H1 (cell line): ENCODE results near the gene MVD. TPM values are rescaled to one million over a fixed set of nuclear protein-coding genes. Genes with fewer than 3 reads are reported as not detected.

Experiments
- CTCF ChIA-PET: fragments of 300-600 bp; sonication (Branson Sonifier 250); formaldehyde crosslinking; loops from one replicate; lab custom pipeline; 2021; ENCODE audit not compliant: partially characterized antibody; lab: Charles Lee
- POLR2A ChIA-PET: fragments of 300-600 bp; sonication (Branson Sonifier 250); formaldehyde crosslinking; loops from one replicate; lab custom pipeline; 2021; ENCODE audit warnings: inconsistent platforms; ENCODE audit not compliant: partially characterized antibody; lab: Charles Lee
- DNase-seq, 2 experiments: peaks; one replicate each; pipeline versions ENCODE4 v3.0.0 to v3.0.0-alpha.2; 2010 to 2022; ENCODE audit warnings: low spot score in 2 of 2, low read depth in 1 of 2, mixed read lengths in 1 of 2
- FAIRE-seq: peaks from 2 replicates; lab custom pipeline; 2011; peaks lifted over from hg19 to GRCh38; lab: Jason Lieb, UNC
- H2AFZ ChIP-seq: 2 replicates; pipeline ENCODE4 v1.8.1; 2012; ENCODE audit warnings: low read length, inconsistent platforms
- H2AK5ac ChIP-seq: 2 replicates; pipeline ENCODE4 v1.6.1; 2013; ENCODE audit warnings: low read depth, low read length
- H2BK120ac ChIP-seq: replicated peaks from 2 replicates; pipeline ENCODE3; 2013; ENCODE audit warnings: low read depth, low read length, inconsistent platforms
- H2BK12ac ChIP-seq: 2 replicates; pipeline ENCODE4 v1.6.1; 2013; ENCODE audit warnings: low read depth, low read length
- H2BK15ac ChIP-seq: 2 replicates; pipeline ENCODE4 v1.6.1; 2013; ENCODE audit warnings: low read length
- H2BK20ac ChIP-seq: 2 replicates; pipeline ENCODE4 v1.6.1; 2013; ENCODE audit warnings: low read length
- H2BK5ac ChIP-seq: 2 replicates; pipeline ENCODE4 v1.6.1; 2013; ENCODE audit warnings: low read depth, low read length
- H3K14ac ChIP-seq: 2 replicates; pipeline ENCODE4 v1.6.1; 2013; ENCODE audit warnings: inconsistent platforms; ENCODE audit not compliant: insufficient read length
- H3K18ac ChIP-seq: 2 replicates; pipeline ENCODE4 v1.6.1; 2013; ENCODE audit warnings: low read length; ENCODE audit errors: extremely low read depth
- H3K23ac ChIP-seq: 2 replicates; pipeline ENCODE4 v1.6.1; 2013; ENCODE audit warnings: inconsistent platforms; ENCODE audit not compliant: insufficient read length
- H3K23me2 ChIP-seq: 2 replicates; pipeline ENCODE4 v1.6.1; 2013; ENCODE audit warnings: low read depth, low read length
- H3K27ac ChIP-seq: 2 replicates; pipeline ENCODE4 v1.6.1; 2011; ENCODE audit warnings: low read depth, low read length, inconsistent platforms
- H3K27me3 ChIP-seq, 4 experiments: replicated peaks in 1 of 4; 1 replicate in 1 of 4; 2 replicates in 3 of 4; pipeline versions ENCODE4 v1.6.1 to v1.8.1; 2011 to 2013; ENCODE audit warnings: low read length in 3 of 4, mild to moderate bottlenecking in 3 of 4, inconsistent platforms in 2 of 4, mixed read lengths in 2 of 4, moderate library complexity in 1 of 4; ENCODE audit not compliant: control insufficient read depth in 3 of 4, insufficient read depth in 3 of 4; ENCODE audit errors: extremely low read depth in 1 of 4
- H3K36me3 ChIP-seq, 4 experiments: 2 replicates each; pipeline versions ENCODE4 v1.6.1 to v1.8.1; 2011 to 2013; ENCODE audit warnings: mild to moderate bottlenecking in 4 of 4, low read length in 3 of 4, moderate library complexity in 2 of 4, control low read depth in 1 of 4, inconsistent platforms in 1 of 4; ENCODE audit not compliant: insufficient read depth in 4 of 4, control insufficient read depth in 2 of 4
- H3K4ac ChIP-seq: replicated peaks from 2 replicates; pipeline ENCODE3; 2013; ENCODE audit warnings: low read length, low read depth, mixed read lengths, inconsistent platforms; ENCODE audit not compliant: insufficient read length
- H3K4me1 ChIP-seq, 4 experiments: replicated peaks in 1 of 4; 1 replicate in 1 of 4; 2 replicates in 3 of 4; pipeline versions ENCODE4 v1.6.1 to v1.8.1; 2011 to 2013; ENCODE audit warnings: low read length in 3 of 4, inconsistent platforms in 2 of 4, mixed read lengths in 1 of 4; ENCODE audit not compliant: insufficient read depth in 4 of 4, control insufficient read depth in 3 of 4
- H3K4me2 ChIP-seq, 2 experiments: 2 replicates each; pipeline versions ENCODE4 v1.6.1 to v1.8.1; 2011 to 2013; ENCODE audit warnings: low read depth in 2 of 2, low read length in 2 of 2, control low read depth in 1 of 2, inconsistent platforms in 1 of 2, mild to moderate bottlenecking in 1 of 2; ENCODE audit not compliant: insufficient read depth in 1 of 2
- H3K4me3 ChIP-seq, 4 experiments: fragments of 200-600, 300-600 bp in 1 of 4; sonication (generic), shearing (Covaris generic), sonication (Bioruptor Twin) in 1 of 4; 2 replicates each; pipeline versions ENCODE4 v1.5.1 to v1.8.1; 2011 to 2016; ENCODE audit warnings: low read length in 4 of 4, low read depth in 3 of 4, control low read depth in 2 of 4, inconsistent platforms in 2 of 4, mild to moderate bottlenecking in 2 of 4, mixed read lengths in 1 of 4, moderate library complexity in 1 of 4; ENCODE audit not compliant: insufficient read depth in 2 of 4; ENCODE audit errors: extremely low read depth in 1 of 4
- H3K56ac ChIP-seq: replicated peaks from 2 replicates; pipeline ENCODE3; 2013; ENCODE audit warnings: low read depth, mild to moderate bottlenecking, mixed read lengths, low read length, inconsistent platforms; ENCODE audit not compliant: insufficient read length
- H3K79me1 ChIP-seq: 2 replicates; pipeline ENCODE4 v1.6.1; 2013; ENCODE audit warnings: low read depth, low read length, control low read depth
- H3K79me2 ChIP-seq, 2 experiments: 2 replicates each; pipeline versions ENCODE4 v1.6.1 to v1.8.1; 2012 to 2013; ENCODE audit warnings: low read length in 2 of 2, mild to moderate bottlenecking in 2 of 2, inconsistent platforms in 1 of 2; ENCODE audit not compliant: insufficient read depth in 2 of 2, control insufficient read depth in 1 of 2
- H3K9ac ChIP-seq, 4 experiments: replicated peaks in 1 of 4; 1 replicate in 1 of 4; 2 replicates in 3 of 4; pipeline versions ENCODE4 v1.6.1 to v1.8.1; 2011 to 2013; ENCODE audit warnings: low read depth in 3 of 4, low read length in 3 of 4, control low read depth in 2 of 4, mild to moderate bottlenecking in 2 of 4, moderate library complexity in 2 of 4, inconsistent platforms in 1 of 4; ENCODE audit errors: extremely low read depth in 1 of 4
- H3K9me3 ChIP-seq, 2 experiments: 2 replicates each; pipeline versions ENCODE4 v1.6.1 to v1.8.1; 2012 to 2013; ENCODE audit warnings: mild to moderate bottlenecking in 2 of 2, moderate library complexity in 2 of 2, control low read depth in 1 of 2, inconsistent platforms in 1 of 2, low read depth in 1 of 2, low read length in 1 of 2, mixed read lengths in 1 of 2; ENCODE audit not compliant: insufficient read depth in 2 of 2
- H4K20me1 ChIP-seq, 2 experiments: replicated peaks in 1 of 2; 2 replicates each; pipeline versions ENCODE3 to v1.8.1; 2011 to 2013; ENCODE audit warnings: inconsistent platforms in 2 of 2, low read length in 2 of 2, mild to moderate bottlenecking in 1 of 2; ENCODE audit not compliant: insufficient read depth in 2 of 2, control insufficient read depth in 1 of 2
- H4K5ac ChIP-seq: 2 replicates; pipeline ENCODE4 v1.6.1; 2013; ENCODE audit warnings: low read length, low read depth, mixed read lengths, inconsistent platforms; ENCODE audit not compliant: insufficient read length
- H4K8ac ChIP-seq: 2 replicates; pipeline ENCODE4 v1.8.0; 2013; ENCODE audit warnings: mild to moderate bottlenecking, moderate library complexity, low read length, inconsistent platforms; ENCODE audit not compliant: insufficient read depth; ENCODE audit errors: extremely low read depth
- H4K91ac ChIP-seq: replicated peaks from 2 replicates; pipeline ENCODE3; 2013; ENCODE audit warnings: low read length, mixed read lengths, inconsistent platforms; ENCODE audit not compliant: insufficient read length
- BACH1 ChIP-seq: IDR thresholded peaks from 2 replicates; pipeline ENCODE4 v1.6.1; 2012; ENCODE audit warnings: low read length, improper control_type of control experiment
- EGR1 ChIP-seq: IDR thresholded peaks from 2 replicates; pipeline ENCODE4 v1.6.1; 2011; ENCODE audit warnings: low read depth, low read length, borderline replicate concordance
- PHF8 ChIP-seq: fragments of 200-600 bp; sonication (generic); conservative IDR thresholded peaks from 2 replicates; pipeline ENCODE4 v1.7.1; 2012; ENCODE audit warnings: low read depth, mild to moderate bottlenecking, inconsistent platforms, low read length, moderate library complexity
- RXRA ChIP-seq: IDR thresholded peaks from 2 replicates; pipeline ENCODE4 v1.6.1; 2011; ENCODE audit warnings: low read depth, mild to moderate bottlenecking, low read length, moderate library complexity; ENCODE audit not compliant: insufficient read depth
- SIX5 ChIP-seq: IDR thresholded peaks from 2 replicates; pipeline ENCODE4 v1.6.1; 2011; ENCODE audit warnings: mild to moderate bottlenecking, low read depth, low read length
- WGBS, 2 experiments: shearing (Covaris generic) in 1 of 2; methylation state at CpG; one replicate each; pipeline versions ENCODE4 v1.1.6 to v1.1.7; 2013 to 2015; ENCODE audit warnings: low lambda C conversion rate in 2 of 2, mixed read lengths in 2 of 2, inconsistent platforms in 1 of 2, low coverage in 1 of 2, missing lambda C conversion rate in 1 of 2; ENCODE audit not compliant: insufficient replicate concordance in 2 of 2, insufficient coverage in 1 of 2, insufficient read length in 1 of 2; ENCODE audit errors: extremely low coverage in 1 of 2, missing lambda C conversion rate in 1 of 2; 5-methylcytosine and 5-hydroxymethylcytosine counted together
- polyA plus RNA-seq, 7 experiments: library from polyadenylated mRNA; depleted of rRNA in 3 of 7; stranded (reverse) in 5 of 7; unstranded in 2 of 7; fragments of >200 nt in 5 of 7; fragments of 200-250 nt in 2 of 7; gene quantifications; 1 replicate in 5 of 7; 2 replicates in 1 of 7; 4 replicates in 1 of 7; pipeline versions ENCODE4 v1.2.1 to v1.2.3, GENCODE V29; 2011 to 2013; ENCODE audit warnings: missing spikeins in 2 of 7, mixed read lengths in 2 of 7
- total RNA-seq: library from RNA; stranded (reverse); fragmentation: NEBNext Ultra II Directional; extraction: Animal tissue kit (Norgen Biotek cat#: 25700); gene quantifications from 2 replicates; pipeline ENCODE4 v1.2.1, GENCODE V29; 2021

The MVD gene
- total and polyA plus RNA-seq, 2 of the 8 experiments (the other 6 are each of a cell fraction or from before 2014, with no cell fraction given), result 47.2 to 77.3 TPM

DNA sequence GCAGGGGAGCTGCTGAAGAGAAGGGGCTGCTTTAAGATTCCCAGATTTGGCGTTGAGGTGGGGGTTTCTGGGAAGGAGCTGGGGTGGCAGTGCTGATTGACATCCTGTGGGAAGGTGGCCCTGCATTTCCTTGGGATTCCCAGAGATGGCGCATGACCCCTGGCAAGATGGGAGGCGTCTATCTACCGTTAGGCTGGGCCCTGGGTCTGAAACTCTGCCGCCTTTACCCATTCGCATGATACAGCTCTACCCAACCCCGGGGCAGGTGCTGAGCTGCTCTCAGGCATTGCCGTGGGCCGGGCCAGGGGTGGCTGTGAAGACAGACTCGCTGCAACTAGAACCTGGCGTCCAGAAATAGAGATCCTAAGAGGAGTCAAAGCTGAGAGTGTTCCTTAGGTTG lies 9.9 kb upstream of the MVD start:
- peak; percentile 87 for FAIRE-seq
- H4K8ac ChIP-seq, result no peak overlapping the region; the same call in 1 of the 2 replicates
- H3K23me2 ChIP-seq, result no peaks in the 10 kb centered on the region
- no peak overlapping the region for H4K91ac ChIP-seq
- no peak overlapping the region for H2BK12ac ChIP-seq
- no peak overlapping the region for H3K27ac ChIP-seq
- no peaks in the 10 kb centered on the region for H3K36me3 ChIP-seq
- H3K27me3 ChIP-seq, result no peaks in the 10 kb centered on the region
- no peak overlapping the region for H2BK15ac ChIP-seq
- 39% methylated on average over 10 of the region's 11 CpGs; no CpG with 5 or more reads in 1 of the 2 experiments for WGBS, 2 experiments
- no peak overlapping the region for H2BK120ac ChIP-seq
- no peak overlapping the region for H3K4ac ChIP-seq
- H3K9me3 ChIP-seq, result no peaks in the 10 kb centered on the region
- no peak overlapping the region for H3K23ac ChIP-seq
- H3K79me2 ChIP-seq, result no peaks in the 10 kb centered on the region
- H4K5ac ChIP-seq, result no peak overlapping the region
- no peak overlapping the region for H2BK20ac ChIP-seq
- H3K4me2 ChIP-seq, result 0 out of 4 replicates have a peak overlapping the region, but pooled peaks of 1 of the 2 experiments have one; percentile 3
- H3K4me3 ChIP-seq, result no peak overlapping the region
- no peak overlapping the region for H2AFZ ChIP-seq
- H3K14ac ChIP-seq, result no peak overlapping the region
- ChIA-PET CTCF (interaction anchor here (0.8 to 9.7 kb wide), 36 partner anchors 8 to 229 kb away, joined by 3 to 87 read pairs (median 4); partner anchors contain the start of genes MVD and SNAI3), POLR2A (interaction anchor here (0.8 to 4.2 kb wide), 8 partner anchors 9 to 136 kb away, joined by 3 to 15 read pairs (median 4); partner anchors contain the start of genes IL17C and MVD)
- no peak overlapping the region for H2AK5ac ChIP-seq
- no peak overlapping the region for H3K56ac ChIP-seq
- 0 out of 2 replicates have a peak overlapping the region, but pooled peaks have one; percentile 24 for H2BK5ac ChIP-seq
- peak; percentile 58 to 83 for DNase-seq
- H4K20me1 ChIP-seq, result peaks cover 0 to 2% of the 10 kb centered on the region in 2 experiments
- no peak overlapping the region for H3K18ac ChIP-seq
- peaks cover 0 to 5% (median 3%) of the 10 kb centered on the region in 4 experiments; a peak in 4 of 7 replicates for H3K4me1 ChIP-seq
- no peaks in the 10 kb centered on the region for H3K79me1 ChIP-seq
- no peak overlapping the region for H3K9ac ChIP-seq
- no peak for TF ChIP-seq RXRA
- TF ChIP-seq BACH1, result no peak
- TF ChIP-seq PHF8, result no peak
- no peak for TF ChIP-seq SIX5
- no peak for TF ChIP-seq EGR1
